ENCODE measurements around the gene ACTR8.

Gene ACTR8

DNA sequence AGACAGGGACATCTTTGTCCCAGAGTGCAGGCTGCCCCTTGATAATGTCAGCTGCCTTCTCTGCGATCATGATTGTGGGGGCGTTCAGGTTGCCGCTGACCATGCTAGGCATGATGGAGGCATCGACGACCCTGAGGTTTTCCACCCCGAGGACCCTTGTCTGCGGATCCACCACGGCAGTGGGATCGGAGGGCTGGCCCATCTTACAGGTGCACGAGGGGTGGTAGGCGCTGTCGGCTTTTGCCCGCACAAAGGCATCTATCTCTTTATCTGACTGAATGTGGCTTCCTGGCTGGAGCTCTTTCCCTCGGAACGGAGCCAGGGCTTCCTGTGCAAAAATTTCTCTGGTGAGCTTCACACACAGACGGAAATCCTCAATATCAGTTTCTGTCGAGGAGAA, 64.1 kb downstream of the ACTR8 start:
- in situ Hi-C loops (cut with MboI; ENCODE audit: low sequenced_read_pairs): no loop called here

DNA sequence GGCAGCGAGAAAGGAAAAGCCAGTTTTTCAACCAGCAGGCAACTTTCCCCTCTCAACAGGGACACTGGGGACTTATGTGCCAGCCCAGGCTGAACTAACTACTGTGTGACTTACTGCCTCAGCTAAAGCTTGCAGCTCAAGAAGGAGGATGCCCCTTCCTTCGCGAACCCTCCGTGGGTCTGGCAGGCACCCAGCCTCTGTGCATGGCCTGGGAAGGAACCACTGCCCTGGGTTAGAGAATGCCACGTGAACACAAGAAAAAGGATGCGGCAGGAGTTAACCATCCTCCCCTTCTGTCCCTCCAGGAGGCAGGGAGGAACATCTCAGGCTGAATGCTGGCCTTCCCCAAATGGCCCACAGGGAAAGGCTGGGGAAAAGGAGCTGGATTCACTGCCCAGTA, 64.7 kb downstream of the ACTR8 start:
- in situ Hi-C loops (cut with MboI; ENCODE audit: low sequenced_read_pairs): no loop called here
